ENCODE results near the gene TBC1D8.

TBC1D8 gene

GRCh38 chr2:101047774-101048173, 103.4 kb downstream of the TBC1D8 start:
- TF ChIP-seq ZFX (IDR thresholded peaks at IDR 0.05; ENCODE audit: borderline replicate concordance) (no peak), CTCF (IDR thresholded peaks at IDR 0.05) (no peak)
- no peak overlapping the region for H3K27ac ChIP-seq

GRCh38 chr2:101047075-101047766, 104.0 kb downstream of the TBC1D8 start:
- TF ChIP-seq CTCF (IDR thresholded peaks at IDR 0.05) (no peak), ZFX (IDR thresholded peaks at IDR 0.05; ENCODE audit: borderline replicate concordance) (no peak)
- H3K27ac ChIP-seq = no peak overlapping the region

- H3K27ac ChIP-seq = no peak overlapping the region
- no peak for TF ChIP-seq CTCF (IDR thresholded peaks at IDR 0.05)
- no peak for TF ChIP-seq ZFX (IDR thresholded peaks at IDR 0.05; ENCODE audit: borderline replicate concordance)
These were observed 105.9 kb downstream of the TBC1D8 start for GRCh38 chr2:101045330-101045729.

- H3K27ac ChIP-seq = no peak overlapping the region
- TF ChIP-seq CTCF (IDR thresholded peaks at IDR 0.05) (no peak), ZFX (IDR thresholded peaks at IDR 0.05; ENCODE audit: borderline replicate concordance) (no peak)
These were observed 109.8 kb downstream of the TBC1D8 start for GRCh38 chr2:101041413-101041812.

- TF ChIP-seq CTCF (IDR thresholded peaks at IDR 0.05) (no peak), ZFX (IDR thresholded peaks at IDR 0.05; ENCODE audit: borderline replicate concordance) (no peak)
- H3K27ac ChIP-seq = no peak overlapping the region
These were observed 110.4 kb downstream of the TBC1D8 start for GRCh38 chr2:101040761-101041160.

- TF ChIP-seq CTCF (IDR thresholded peaks at IDR 0.05) (no peak), ZFX (IDR thresholded peaks at IDR 0.05; ENCODE audit: borderline replicate concordance) (no peak)
- no peak overlapping the region for H3K27ac ChIP-seq
These were observed 111.1 kb downstream of the TBC1D8 start for GRCh38 chr2:101040072-101040471.

GRCh38 chr2:101038455-101039255, 112.5 kb downstream of the TBC1D8 start:
- peak; percentile 76 for TF ChIP-seq CTCF (IDR thresholded peaks at IDR 0.05)
- no peak for TF ChIP-seq ZFX (IDR thresholded peaks at IDR 0.05; ENCODE audit: borderline replicate concordance)
- H3K27ac ChIP-seq = no peak overlapping the region
